ENCODE data around the gene HDAC4.

Gene HDAC4

GRCh38 chr2:239189711-239190131 lies 211.1 kb downstream of the HDAC4 start:
- Histone ChIP-seq H3K4me3 (no peak overlapping the region), H3K27me3 (no peaks in the 10 kb centered on the region), H4K20me1 (peaks cover 18 to 67% (median 39%) of the 10 kb centered on the region in 11 experiments; a peak in 19 of 22 replicates), H3K36me3 (peaks cover 46 to 71% (median 55%) of the 10 kb centered on the region in 11 experiments), H3K27ac (peak overlapping the region in 4 of 11 experiments; percentile 6 to 28 (median 20); a peak in 3 of 22 replicates), H3K9ac (no peak overlapping the region), H3K4me1 (peaks cover 9 to 47% (median 40%) of the 10 kb centered on the region in 10 experiments), H3K9me3 (replicated peaks in 1 of 11) (peaks cover 16 to 22% (median 18%) of the 10 kb centered on the region in 11 experiments), H3K4me2 (peak overlapping the region in 8 of 11 experiments; percentile 46 to 72 (median 69); a peak in 15 of 22 replicates)
- TF ChIP-seq Cebpa-rat (IDR thresholded peaks at IDR 0.05) = no peak

GRCh38 chr2:239188536-239188935 lies 212.3 kb downstream of the HDAC4 start:
- H3K27ac ChIP-seq = no peak overlapping the region
- no peaks in the 10 kb centered on the region for H3K27me3 ChIP-seq
- H3K4me1 ChIP-seq = peaks cover 9 to 39% (median 38%) of the 10 kb centered on the region in 10 experiments
- no peak overlapping the region for H3K4me2 ChIP-seq
- H3K9me3 ChIP-seq (replicated peaks in 1 of 11) = peaks cover 16 to 22% (median 18%) of the 10 kb centered on the region in 11 experiments
- H3K9ac ChIP-seq = no peak overlapping the region
- H4K20me1 ChIP-seq = peaks cover 17 to 62% (median 28%) of the 10 kb centered on the region in 11 experiments; a peak in 19 of 22 replicates
- no peak overlapping the region for H3K4me3 ChIP-seq
- H3K36me3 ChIP-seq = peaks cover 46 to 73% (median 54%) of the 10 kb centered on the region in 11 experiments
- no peak for TF ChIP-seq Cebpa-rat (IDR thresholded peaks at IDR 0.05)

GRCh38 chr2:239187464-239188253 lies 213.2 kb downstream of the HDAC4 start:
- Histone ChIP-seq H3K27ac (no peak overlapping the region; a peak in 1 of 22 replicates), H3K9ac (no peak overlapping the region), H3K4me1 (peaks cover 5 to 39% (median 34%) of the 10 kb centered on the region in 10 experiments), H4K20me1 (peaks cover 8 to 62% (median 24%) of the 10 kb centered on the region in 11 experiments; a peak in 16 of 22 replicates), H3K36me3 (peaks cover 46 to 82% (median 55%) of the 10 kb centered on the region in 11 experiments), H3K27me3 (no peaks in the 10 kb centered on the region), H3K9me3 (replicated peaks in 1 of 11) (peaks cover 16 to 22% (median 18%) of the 10 kb centered on the region in 11 experiments), H3K4me3 (no peak overlapping the region), H3K4me2 (no peak overlapping the region)
- TF ChIP-seq Cebpa-rat (IDR thresholded peaks at IDR 0.05) = no peak

- Histone ChIP-seq H3K4me3 (no peak overlapping the region), H4K20me1 (peaks cover 8 to 62% (median 23%) of the 10 kb centered on the region in 11 experiments; a peak in 16 of 22 replicates), H3K4me2 (no peak overlapping the region), H3K36me3 (peaks cover 46 to 91% (median 58%) of the 10 kb centered on the region in 11 experiments), H3K9ac (no peak overlapping the region), H3K27ac (no peak overlapping the region), H3K9me3 (replicated peaks in 1 of 11) (peaks cover 16 to 22% (median 18%) of the 10 kb centered on the region in 11 experiments), H3K27me3 (no peaks in the 10 kb centered on the region), H3K4me1 (peaks cover 0 to 42% (median 27%) of the 10 kb centered on the region in 10 experiments; a peak in 16 of 20 replicates)
- no peak for TF ChIP-seq Cebpa-rat (IDR thresholded peaks at IDR 0.05)
These were observed 214.1 kb downstream of the HDAC4 start for GRCh38 chr2:239186516-239187357.

GRCh38 chr2:239184968-239185903 lies 215.6 kb downstream of the HDAC4 start:
- H3K27me3 ChIP-seq = no peaks in the 10 kb centered on the region
- peaks cover 0 to 60% (median 14%) of the 10 kb centered on the region in 11 experiments; a peak in 11 of 22 replicates for H4K20me1 ChIP-seq
- peaks cover 46 to 98% (median 70%) of the 10 kb centered on the region in 11 experiments for H3K36me3 ChIP-seq
- no peak for TF ChIP-seq Cebpa-rat (IDR thresholded peaks at IDR 0.05)
- H3K9ac ChIP-seq = no peak overlapping the region
- no peak overlapping the region for H3K4me3 ChIP-seq
- no peak overlapping the region for H3K4me2 ChIP-seq
- H3K27ac ChIP-seq = no peak overlapping the region
- H3K4me1 ChIP-seq = peaks cover 0 to 30% (median 12%) of the 10 kb centered on the region in 10 experiments; a peak in 16 of 20 replicates
- H3K9me3 ChIP-seq (replicated peaks in 1 of 11) = peaks cover 16 to 20% (median 18%) of the 10 kb centered on the region in 11 experiments

- Histone ChIP-seq H3K4me1 (peaks cover 0 to 23% (median 7%) of the 10 kb centered on the region in 10 experiments; a peak in 10 of 20 replicates), H3K27me3 (no peaks in the 10 kb centered on the region), H3K4me2 (no peak overlapping the region), H3K36me3 (peaks cover 39 to 98% (median 70%) of the 10 kb centered on the region in 11 experiments), H3K9ac (no peak overlapping the region), H3K27ac (no peak overlapping the region), H4K20me1 (peaks cover 0 to 59% (median 14%) of the 10 kb centered on the region in 11 experiments; a peak in 11 of 22 replicates), H3K9me3 (replicated peaks in 1 of 11) (peaks cover 13 to 20% (median 16%) of the 10 kb centered on the region in 11 experiments; a peak in 21 of 22 replicates), H3K4me3 (no peak overlapping the region)
- no peak for TF ChIP-seq Cebpa-rat (IDR thresholded peaks at IDR 0.05)
These were observed 216.6 kb downstream of the HDAC4 start for GRCh38 chr2:239184179-239184578.

GRCh38 chr2:239182981-239183791 lies 217.6 kb downstream of the HDAC4 start:
- Histone ChIP-seq H3K4me1 (peaks cover 0 to 31% (median 7%) of the 10 kb centered on the region in 10 experiments; a peak in 11 of 20 replicates), H3K27me3 (no peaks in the 10 kb centered on the region), H3K27ac (no peak overlapping the region), H3K4me2 (peak overlapping the region in 3 of 11 experiments; percentile 23 to 39 (median 25); a peak in 4 of 22 replicates), H3K9ac (no peak overlapping the region), H4K20me1 (peaks cover 0 to 59% (median 14%) of the 10 kb centered on the region in 11 experiments; a peak in 11 of 22 replicates), H3K9me3 (replicated peaks in 1 of 11) (peaks cover 13 to 21% (median 18%) of the 10 kb centered on the region in 11 experiments; a peak in 20 of 22 replicates), H3K36me3 (peaks cover 39 to 98% (median 70%) of the 10 kb centered on the region in 11 experiments), H3K4me3 (no peak overlapping the region)
- TF ChIP-seq Cebpa-rat (IDR thresholded peaks at IDR 0.05) = no peak

Data from BLaER1 treated with 17β-estradiol and CSF1 and Interleukin-3, amounts not matched to agents 10 nM and 100 nM (cell line).